Measurements from ENCODE around the gene LINGO3. TPM values are rescaled to one million over a fixed set of nuclear protein-coding genes. Genes with fewer than 3 reads are reported as not detected.

The LINGO3 gene
- total RNA-seq, 1 experiment from 2014 or later: 2.0 TPM

DNA sequence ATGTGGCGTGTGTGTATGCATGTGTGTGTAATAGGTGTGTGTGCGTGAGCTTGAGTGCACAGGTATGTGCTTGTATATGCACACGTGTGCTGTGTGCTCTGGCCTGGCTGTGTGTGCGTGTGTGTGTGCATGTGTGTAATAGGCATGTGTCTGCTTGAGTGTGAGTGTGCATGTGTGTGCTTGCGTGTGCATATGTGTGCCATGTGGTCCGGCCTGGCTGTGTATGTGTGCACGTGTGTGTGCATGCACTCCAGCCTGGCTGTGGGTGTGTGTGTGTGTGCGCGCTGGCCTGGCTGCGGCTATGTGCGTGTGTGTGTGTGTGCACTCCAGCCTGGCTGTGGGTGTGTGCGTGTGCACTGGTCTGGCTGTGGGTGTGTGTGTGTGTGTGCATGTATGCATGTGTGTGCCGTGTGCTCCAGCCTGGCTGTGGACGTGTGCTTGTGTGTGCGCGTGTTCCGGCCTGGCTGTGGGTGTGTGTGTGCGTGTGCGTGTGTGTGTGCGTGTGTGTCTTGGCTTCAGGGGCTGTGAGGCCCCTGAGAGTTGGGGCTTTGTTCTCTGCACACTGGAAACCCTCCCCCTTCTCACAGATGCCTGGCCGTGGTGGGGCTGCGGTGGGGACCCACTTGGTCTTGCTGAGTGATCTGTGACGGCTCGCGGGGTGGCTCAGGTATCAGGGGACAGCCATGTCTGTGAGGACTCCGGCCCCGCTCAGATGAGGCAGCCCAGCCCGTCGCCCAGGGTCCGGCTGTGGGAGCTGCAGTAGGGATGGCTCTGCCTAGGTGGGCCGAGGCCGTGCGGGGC, 28.8 kb upstream of the LINGO3 start:
- H3K9me3 Mint-ChIP-seq: peaks cover 10% of the 10 kb centered on the region
- H3K36me3 Mint-ChIP-seq: peaks cover 11% of the 10 kb centered on the region
- CTCF ChIA-PET: interaction anchor here (0.8 to 1.5 kb wide), 4 partner anchors 21 to 137 kb away, joined by 3 to 6 read pairs (median 3); no protein-coding TSS in a partner anchor
- no peaks in the 10 kb centered on the region for H3K27me3 Mint-ChIP-seq (ENCODE audit: low read depth)
- DNase-seq (ENCODE audit: low spot score) (no peak), ATAC-seq (peak; percentile 14)
- no peak overlapping the region for H3K4me3 Mint-ChIP-seq
- H3K27ac Mint-ChIP-seq: peak overlapping the region; percentile 43
- H3K4me1 Mint-ChIP-seq: peaks cover 5% of the 10 kb centered on the region
- POLR2A ChIA-PET: interaction anchor here (0.6 kb wide), 1 partner anchor 48 kb away, joined by 3 read pairs; no protein-coding TSS in a partner anchor
- TF ChIP-seq, protein P1, sequence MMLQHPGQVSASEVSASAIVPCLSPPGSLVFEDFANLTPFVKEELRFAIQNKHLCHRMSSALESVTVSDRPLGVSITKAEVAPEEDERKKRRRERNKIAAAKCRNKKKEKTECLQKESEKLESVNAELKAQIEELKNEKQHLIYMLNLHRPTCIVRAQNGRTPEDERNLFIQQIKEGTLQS (CRISPR knock-in tag; conservative IDR thresholded peaks at IDR 0.05): no peak
- TF ChIP-seq NFE2L1 (CRISPR knock-in tag; IDR thresholded peaks at IDR 0.05): 0 out of 2 replicates have a peak, but pooled peaks have one; percentile 16
- TF ChIP-seq TP53 (CRISPR knock-in tag; IDR thresholded peaks at IDR 0.05): no peak
- no peak for TF ChIP-seq ZNF396 (CRISPR knock-in tag; IDR thresholded peaks at IDR 0.05; ENCODE audit: borderline replicate concordance)

DNA sequence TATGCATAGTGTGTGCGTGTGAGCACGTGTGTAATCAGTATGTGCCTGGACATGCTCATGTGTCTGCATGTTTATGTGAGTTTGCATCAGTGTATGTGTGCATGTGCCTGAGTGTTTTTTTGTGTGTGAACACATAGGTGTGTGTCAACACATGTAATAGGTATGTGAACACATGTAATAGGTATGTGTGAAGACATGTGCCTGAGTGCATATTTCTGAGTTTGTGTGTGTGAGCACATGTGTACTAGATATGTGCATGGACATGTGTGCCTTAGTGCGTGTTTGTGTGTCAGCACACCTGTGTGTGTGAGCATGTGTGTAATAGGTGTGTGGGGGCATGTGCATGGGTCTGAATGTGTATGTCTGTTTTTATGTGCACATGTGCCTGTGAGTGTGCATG, 27.9 kb upstream of the LINGO3 start:
- H3K9me3 Mint-ChIP-seq: peaks cover 10% of the 10 kb centered on the region
- peak overlapping the region; percentile 43 for H3K27ac Mint-ChIP-seq
- ATAC-seq (no peak), DNase-seq (ENCODE audit: low spot score) (no peak)
- peaks cover 11% of the 10 kb centered on the region for H3K36me3 Mint-ChIP-seq
- CTCF ChIA-PET: no interaction called here
- POLR2A ChIA-PET: no interaction called here
- H3K27me3 Mint-ChIP-seq (ENCODE audit: low read depth): no peaks in the 10 kb centered on the region
- no peak overlapping the region for H3K4me3 Mint-ChIP-seq
- TF ChIP-seq RORB (CRISPR knock-in tag; IDR thresholded peaks at IDR 0.05) (no peak), MYBL2 (CRISPR knock-in tag; IDR thresholded peaks at IDR 0.05) (no peak), HMGA2 (CRISPR knock-in tag; IDR thresholded peaks at IDR 0.05) (no peak), SOX15 (CRISPR knock-in tag; IDR thresholded peaks at IDR 0.05) (no peak), MXD4 (CRISPR knock-in tag; IDR thresholded peaks at IDR 0.05; ENCODE audit: borderline replicate concordance) (no peak), SMAD4 (CRISPR knock-in tag; IDR thresholded peaks at IDR 0.05) (no peak), SMAD3 (CRISPR knock-in tag; IDR thresholded peaks at IDR 0.05; ENCODE audit: borderline replicate concordance) (no peak)
- TF ChIP-seq, protein P2, sequence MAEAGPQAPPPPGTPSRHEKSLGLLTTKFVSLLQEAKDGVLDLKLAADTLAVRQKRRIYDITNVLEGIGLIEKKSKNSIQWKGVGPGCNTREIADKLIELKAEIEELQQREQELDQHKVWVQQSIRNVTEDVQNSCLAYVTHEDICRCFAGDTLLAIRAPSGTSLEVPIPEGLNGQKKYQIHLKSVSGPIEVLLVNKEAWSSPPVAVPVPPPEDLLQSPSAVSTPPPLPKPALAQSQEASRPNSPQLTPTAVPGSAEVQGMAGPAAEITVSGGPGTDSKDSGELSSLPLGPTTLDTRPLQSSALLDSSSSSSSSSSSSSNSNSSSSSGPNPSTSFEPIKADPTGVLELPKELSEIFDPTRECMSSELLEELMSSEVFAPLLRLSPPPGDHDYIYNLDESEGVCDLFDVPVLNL (CRISPR knock-in tag; IDR thresholded peaks at IDR 0.05; ENCODE audit: borderline replicate concordance, low read depth): no peak
- TF ChIP-seq, protein P3, sequence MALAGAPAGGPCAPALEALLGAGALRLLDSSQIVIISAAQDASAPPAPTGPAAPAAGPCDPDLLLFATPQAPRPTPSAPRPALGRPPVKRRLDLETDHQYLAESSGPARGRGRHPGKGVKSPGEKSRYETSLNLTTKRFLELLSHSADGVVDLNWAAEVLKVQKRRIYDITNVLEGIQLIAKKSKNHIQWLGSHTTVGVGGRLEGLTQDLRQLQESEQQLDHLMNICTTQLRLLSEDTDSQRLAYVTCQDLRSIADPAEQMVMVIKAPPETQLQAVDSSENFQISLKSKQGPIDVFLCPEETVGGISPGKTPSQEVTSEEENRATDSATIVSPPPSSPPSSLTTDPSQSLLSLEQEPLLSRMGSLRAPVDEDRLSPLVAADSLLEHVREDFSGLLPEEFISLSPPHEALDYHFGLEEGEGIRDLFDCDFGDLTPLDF (CRISPR knock-in tag; IDR thresholded peaks at IDR 0.05): no peak
- TF ChIP-seq, protein P4, sequence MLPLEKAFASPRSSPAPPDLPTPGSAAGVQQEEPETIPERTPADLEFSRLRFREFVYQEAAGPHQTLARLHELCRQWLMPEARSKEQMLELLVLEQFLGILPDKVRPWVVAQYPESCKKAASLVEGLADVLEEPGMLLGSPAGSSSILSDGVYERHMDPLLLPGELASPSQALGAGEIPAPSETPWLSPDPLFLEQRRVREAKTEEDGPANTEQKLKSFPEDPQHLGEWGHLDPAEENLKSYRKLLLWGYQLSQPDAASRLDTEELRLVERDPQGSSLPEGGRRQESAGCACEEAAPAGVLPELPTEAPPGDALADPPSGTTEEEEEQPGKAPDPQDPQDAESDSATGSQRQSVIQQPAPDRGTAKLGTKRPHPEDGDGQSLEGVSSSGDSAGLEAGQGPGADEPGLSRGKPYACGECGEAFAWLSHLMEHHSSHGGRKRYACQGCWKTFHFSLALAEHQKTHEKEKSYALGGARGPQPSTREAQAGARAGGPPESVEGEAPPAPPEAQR (CRISPR knock-in tag; IDR thresholded peaks at IDR 0.05): no peak
- TF ChIP-seq, protein P5, sequence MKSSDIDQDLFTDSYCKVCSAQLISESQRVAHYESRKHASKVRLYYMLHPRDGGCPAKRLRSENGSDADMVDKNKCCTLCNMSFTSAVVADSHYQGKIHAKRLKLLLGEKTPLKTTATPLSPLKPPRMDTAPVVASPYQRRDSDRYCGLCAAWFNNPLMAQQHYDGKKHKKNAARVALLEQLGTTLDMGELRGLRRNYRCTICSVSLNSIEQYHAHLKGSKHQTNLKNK (CRISPR knock-in tag; IDR thresholded peaks at IDR 0.05): no peak
- peaks cover 14% of the 10 kb centered on the region for H3K4me1 Mint-ChIP-seq

DNA sequence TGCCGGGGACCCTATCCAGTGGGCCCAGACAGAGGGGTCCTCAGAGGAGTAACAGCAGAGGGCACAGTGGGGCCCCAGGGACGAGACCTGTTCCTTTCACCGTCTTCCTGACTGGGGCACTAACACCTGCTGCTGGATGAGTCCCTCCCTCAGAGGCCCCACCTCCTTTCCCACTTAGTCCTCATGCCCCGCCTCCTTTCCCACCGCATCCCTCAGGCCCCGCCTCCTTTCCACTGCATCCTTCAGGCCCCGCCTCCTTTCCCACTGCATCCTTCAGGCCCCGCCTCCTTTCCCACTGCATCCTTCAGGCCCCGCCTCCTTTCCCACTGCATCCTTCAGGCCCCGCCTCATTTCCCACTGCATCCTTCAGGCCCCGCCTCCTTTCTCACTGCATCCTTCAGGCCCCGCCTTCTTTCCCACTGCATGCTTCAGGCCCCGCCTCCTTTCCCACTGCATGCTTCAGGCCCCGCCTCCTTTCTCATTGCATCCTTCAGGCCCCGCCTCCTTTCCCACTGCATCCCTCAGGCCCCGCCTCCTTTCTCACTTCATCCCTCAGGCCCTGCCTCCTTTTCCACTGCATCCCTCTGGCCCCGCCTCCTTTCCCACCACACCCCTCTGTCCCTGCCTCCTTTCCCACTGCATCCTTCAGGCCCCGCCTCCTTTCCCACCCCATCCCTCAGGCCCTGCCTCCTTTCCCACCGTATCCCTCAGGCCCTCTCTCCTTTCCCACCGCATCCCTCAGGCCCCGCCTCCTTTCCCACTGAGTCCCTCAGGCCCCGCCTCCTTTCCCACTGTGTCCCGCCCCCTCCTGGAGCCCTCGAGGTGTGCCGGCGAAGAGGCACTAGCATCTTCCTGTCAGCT, 27.3 kb upstream of the LINGO3 start:
- ChIA-PET CTCF (no interaction called here), POLR2A (no interaction called here)
- Mint-ChIP-seq H3K4me3 (no peak overlapping the region), H3K36me3 (peaks cover 11% of the 10 kb centered on the region), H3K4me1 (peaks cover 20% of the 10 kb centered on the region), H3K27me3 (ENCODE audit: low read depth) (no peaks in the 10 kb centered on the region), H3K9me3 (peaks cover 10% of the 10 kb centered on the region), H3K27ac (peak overlapping the region; percentile 43)
- no peak for DNase-seq (ENCODE audit: low spot score)
- TF ChIP-seq, protein P6, sequence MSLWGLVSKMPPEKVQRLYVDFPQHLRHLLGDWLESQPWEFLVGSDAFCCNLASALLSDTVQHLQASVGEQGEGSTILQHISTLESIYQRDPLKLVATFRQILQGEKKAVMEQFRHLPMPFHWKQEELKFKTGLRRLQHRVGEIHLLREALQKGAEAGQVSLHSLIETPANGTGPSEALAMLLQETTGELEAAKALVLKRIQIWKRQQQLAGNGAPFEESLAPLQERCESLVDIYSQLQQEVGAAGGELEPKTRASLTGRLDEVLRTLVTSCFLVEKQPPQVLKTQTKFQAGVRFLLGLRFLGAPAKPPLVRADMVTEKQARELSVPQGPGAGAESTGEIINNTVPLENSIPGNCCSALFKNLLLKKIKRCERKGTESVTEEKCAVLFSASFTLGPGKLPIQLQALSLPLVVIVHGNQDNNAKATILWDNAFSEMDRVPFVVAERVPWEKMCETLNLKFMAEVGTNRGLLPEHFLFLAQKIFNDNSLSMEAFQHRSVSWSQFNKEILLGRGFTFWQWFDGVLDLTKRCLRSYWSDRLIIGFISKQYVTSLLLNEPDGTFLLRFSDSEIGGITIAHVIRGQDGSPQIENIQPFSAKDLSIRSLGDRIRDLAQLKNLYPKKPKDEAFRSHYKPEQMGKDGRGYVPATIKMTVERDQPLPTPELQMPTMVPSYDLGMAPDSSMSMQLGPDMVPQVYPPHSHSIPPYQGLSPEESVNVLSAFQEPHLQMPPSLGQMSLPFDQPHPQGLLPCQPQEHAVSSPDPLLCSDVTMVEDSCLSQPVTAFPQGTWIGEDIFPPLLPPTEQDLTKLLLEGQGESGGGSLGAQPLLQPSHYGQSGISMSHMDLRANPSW (CRISPR knock-in tag; conservative IDR thresholded peaks at IDR 0.05; ENCODE audit: low read depth): no peak
- TF ChIP-seq ATF1 (CRISPR knock-in tag; IDR thresholded peaks at IDR 0.05): no peak
- TF ChIP-seq ZNF671 (CRISPR knock-in tag; IDR thresholded peaks at IDR 0.05): no peak
- no peak for TF ChIP-seq JAZF1 (CRISPR knock-in tag; IDR thresholded peaks at IDR 0.05)
- ATAC-seq: no peak
